Inflammatory macrophage treated with lipopolysaccharide for 4 hours (primary cell): ENCODE results near the gene ELF4.

ENCODE experiments used
- DNase-seq: peaks from one replicate; pipeline ENCODE4 v3.0.0-alpha.2; 2020

ELF4 gene

GRCh38 chrX:130083107-130083490 is 27.2 kb downstream of the ELF4 start:
- no peak for DNase-seq

GRCh38 chrX:130082244-130083106 is 27.8 kb downstream of the ELF4 start:
- peak; percentile 90 for DNase-seq

GRCh38 chrX:130081421-130082045 is 28.8 kb downstream of the ELF4 start:
- no peak for DNase-seq

GRCh38 chrX:130080791-130081367 is 29.4 kb downstream of the ELF4 start:
- DNase-seq = no peak

- DNase-seq = peak; percentile 49
Observed at GRCh38 chrX:130079824-130080406, 30.4 kb downstream of the ELF4 start.

DNA sequence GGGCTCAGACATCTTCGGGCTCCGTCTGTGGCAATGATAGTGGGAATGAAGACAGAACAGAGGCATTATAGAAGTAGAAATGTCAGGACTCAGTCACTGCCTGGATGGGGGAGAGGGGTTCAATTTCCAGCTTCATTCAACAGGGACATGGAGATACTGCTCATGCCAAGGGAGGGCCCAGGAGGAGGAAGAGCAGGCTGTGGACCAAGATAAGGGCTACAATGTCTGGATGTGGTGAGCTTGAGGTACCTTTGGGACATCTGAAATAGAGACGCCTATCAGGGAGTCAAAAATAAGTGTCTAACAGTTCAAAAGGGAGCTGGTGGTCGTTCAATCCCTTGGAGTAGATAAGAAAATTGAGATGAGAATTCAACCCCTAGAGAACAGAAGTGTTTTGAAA is 34.5 kb downstream of the ELF4 start:
- no peak for DNase-seq

GRCh38 chrX:130072345-130072740 is 38.0 kb downstream of the ELF4 start:
- no peak for DNase-seq

DNA sequence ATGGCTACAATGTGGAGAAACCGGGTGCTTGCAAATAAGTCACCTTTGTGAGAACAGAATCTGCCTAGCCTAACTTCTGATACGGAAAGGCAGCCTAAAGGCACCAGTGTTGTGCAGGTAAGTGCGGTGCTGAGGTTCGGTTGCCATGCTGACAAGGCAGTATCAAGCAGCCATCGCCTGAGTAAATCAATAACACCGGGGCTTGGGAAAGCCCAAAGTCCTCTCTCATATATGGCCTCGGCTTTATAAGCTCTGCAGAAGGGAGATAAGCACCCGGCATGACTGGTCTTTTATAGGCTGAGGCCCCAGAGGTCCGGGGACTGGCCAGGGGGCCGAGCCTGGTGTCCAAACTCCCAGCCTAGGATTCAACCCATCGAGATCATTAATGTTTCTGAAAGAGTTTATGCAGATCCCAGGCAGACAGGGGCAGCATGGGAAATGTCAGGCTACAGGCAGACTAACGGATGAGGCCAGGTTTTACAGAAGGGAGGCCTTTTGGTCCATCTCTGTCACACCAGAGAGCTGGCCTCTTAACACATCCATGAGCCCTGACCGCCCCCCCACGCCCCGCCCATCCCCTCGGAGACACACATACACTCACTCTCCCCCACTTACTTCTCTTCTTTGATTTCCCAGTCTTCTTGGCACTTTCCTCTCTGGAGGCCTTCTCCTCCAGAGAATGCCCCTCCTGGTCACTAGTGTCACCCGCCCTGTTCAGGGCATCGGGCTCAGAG is 38.5 kb downstream of the ELF4 start:
- no peak for DNase-seq

DNA sequence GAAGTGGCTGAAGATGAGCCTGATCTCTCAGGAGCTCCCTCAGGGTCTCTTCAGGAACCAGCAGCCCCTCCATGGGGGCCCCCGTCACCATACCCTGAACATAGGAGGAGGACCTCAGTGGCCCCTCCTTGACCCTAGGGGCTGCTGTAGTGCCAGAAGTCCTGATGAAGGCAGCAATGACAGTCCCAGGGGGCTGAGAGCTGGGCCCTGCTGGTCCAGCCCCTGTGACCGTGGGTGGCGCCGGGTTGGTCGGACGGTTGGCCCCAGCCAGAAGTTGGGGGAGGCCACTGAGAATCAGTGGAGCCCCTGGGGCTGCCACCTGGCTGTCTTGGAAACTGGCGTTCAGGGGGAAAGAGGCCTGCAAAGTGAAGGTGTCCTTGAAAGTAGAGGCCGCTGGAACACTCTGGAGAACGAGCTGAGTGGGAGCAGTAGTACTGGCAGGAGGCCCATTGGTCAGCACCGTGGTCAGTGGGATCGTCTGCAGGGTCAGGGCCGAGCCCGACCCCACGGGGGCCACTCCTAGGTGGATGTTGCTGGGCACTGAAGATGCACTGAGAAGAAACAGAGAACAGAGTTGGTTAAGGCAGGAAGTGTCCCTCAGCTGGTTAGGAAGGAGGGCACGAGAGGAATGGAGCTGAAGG is 43.2 kb downstream of the ELF4 start:
- no peak for DNase-seq

GRCh38 chrX:130060122-130061069 is 49.9 kb downstream of the ELF4 start:
- peak; percentile 69 for DNase-seq

DNA sequence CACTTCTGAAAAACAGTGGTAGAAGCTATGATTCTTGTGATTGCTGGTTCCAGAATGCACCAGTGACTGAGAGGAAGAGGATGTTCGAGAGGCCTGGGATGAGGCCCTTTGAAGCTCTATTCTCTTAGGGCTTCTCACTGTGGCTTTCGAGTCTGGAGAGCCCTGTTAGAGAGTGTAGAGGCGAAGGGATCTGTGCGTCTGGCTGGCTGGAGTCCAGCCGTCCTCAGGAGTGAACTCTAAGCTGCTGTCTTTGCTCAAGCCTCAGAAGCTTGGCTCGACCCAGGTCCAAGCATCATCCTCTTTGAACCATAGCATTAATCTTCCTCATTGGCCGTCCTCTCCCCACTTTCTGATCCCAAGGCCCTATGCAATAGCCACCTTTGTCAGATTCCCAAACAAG is 51.6 kb downstream of the ELF4 start:
- DNase-seq = no peak

- DNase-seq = no peak
Observed at GRCh38 chrX:130057209-130057608, 53.1 kb downstream of the ELF4 start.

GRCh38 chrX:130055899-130056298 is 54.4 kb downstream of the ELF4 start:
- DNase-seq = no peak

DNA sequence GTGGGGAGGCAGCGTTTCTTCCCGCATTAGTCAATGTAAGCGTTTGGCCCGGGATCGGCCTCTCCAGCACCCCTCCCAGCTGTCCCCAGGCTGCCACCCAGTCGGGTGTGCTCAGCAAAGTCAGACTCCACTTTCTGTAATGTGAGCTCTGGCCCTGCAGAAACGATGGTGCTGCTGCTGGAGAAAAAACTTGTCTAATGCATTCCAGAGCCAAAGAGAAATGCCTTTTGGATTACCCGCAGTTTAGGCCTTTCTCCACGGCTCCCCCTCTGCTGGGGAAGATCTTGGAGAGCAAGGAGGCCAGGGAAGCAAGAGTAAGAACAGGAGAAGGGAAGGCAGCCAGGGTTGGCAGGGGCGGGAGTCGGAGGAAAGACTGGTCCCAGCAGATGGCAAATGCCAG is 55.2 kb downstream of the ELF4 start:
- DNase-seq = no peak

GRCh38 chrX:130053236-130053635 is 57.1 kb downstream of the ELF4 start:
- no peak for DNase-seq

DNA sequence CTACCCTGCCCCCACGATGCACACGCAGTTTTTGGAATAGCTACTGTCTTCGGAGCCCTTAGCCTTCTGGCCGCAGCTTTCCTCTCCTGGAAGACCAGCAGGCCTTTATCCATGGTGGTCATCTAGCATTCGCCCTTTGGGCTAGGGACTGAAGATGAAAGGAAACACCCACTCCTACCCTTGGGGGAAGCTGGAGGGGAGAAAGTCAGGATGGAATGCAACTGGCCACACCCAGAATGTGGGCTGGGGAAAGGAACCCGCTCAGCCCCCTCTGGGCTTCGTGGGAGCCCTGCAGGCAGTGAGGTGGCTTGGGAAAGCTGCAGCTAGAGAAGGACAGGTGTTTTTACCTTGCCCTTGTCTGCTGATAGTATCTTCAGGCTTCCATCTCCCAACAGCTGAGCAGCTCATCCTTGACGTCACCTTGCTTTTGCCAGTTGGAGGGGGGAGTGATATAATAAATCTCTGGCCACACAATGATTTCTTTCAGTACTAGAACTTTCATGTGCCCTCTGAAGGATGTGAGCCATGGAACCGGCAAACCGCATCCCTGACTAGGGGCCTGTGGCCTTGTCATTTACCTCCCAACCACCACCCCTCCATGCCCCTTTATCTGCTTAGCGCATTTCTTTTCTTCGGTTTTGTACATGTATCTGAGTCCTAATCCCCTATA is 59.0 kb downstream of the ELF4 start:
- no peak for DNase-seq

- DNase-seq = no peak
Observed at GRCh38 chrX:130049821-130050220, 60.5 kb downstream of the ELF4 start.

GRCh38 chrX:130048686-130049222 is 61.5 kb downstream of the ELF4 start:
- DNase-seq = no peak

DNA sequence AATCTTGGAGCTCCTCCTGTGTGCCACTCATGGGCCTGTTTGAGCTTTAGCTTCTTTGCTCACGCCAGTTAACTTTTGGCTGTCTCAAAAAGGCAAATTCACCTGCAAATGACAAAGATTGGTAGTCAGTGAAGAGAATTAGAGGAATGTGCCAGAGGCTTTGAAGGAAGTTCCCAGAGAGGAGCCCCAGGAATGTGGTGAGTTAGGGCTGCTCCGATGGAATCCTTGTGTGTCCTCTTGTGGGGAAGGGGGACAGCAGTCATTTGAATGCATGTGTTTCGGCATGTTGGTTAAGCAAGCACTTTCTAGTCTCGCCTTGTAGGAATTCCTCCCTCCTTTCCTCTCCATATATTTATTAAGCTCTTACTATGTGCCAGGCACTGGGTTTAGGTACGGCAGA is 62.9 kb downstream of the ELF4 start:
- no peak for DNase-seq

DNA sequence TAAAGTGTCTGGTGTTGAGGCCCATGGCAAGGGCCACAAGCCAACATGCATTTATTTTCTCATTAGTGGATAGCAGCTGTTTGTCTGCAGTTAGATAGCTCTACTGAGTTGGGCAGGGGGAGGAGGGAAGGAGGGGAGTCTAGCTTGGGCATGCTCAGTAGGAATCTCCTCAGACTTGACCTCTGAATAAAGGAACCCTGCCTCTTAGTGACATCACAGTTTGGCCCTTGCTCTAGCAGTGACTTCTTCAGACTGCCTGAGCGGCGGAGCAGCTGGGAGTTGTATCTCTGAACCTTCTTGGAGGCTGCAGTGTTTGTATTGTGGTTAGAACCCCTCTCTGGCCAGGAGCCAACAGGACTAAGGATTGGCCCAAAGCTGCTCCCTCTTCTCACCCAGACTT is 70.5 kb downstream of the ELF4 start:
- DNase-seq = no peak

DNA sequence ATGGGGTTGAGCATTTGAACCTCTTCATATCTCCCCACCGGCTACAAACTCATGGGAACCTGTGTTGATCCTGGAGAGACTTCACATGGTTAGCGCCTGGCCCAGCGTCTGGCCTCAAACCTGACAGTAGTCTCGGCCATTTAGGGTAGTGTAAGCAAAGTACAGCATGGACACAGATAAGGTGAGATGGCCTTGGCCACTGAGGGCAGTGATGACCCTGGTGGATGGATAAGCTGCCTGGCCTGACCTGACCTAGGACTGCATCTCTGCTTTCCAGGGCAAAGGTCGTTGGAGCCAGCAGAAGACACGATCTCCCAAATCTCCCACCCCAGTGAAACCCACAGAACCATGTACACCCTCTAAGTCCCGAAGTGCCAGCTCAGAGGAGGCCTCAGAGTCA is 76.1 kb downstream of the ELF4 start:
- DNase-seq = no peak
